Activated CD4-positive, alpha-beta memory T cell treated with anti-CD3 and anti-CD28 coated beads, Interleukin-2, amount 10 ng/mL, durations not matched to agents 7 days and 5 days (primary cell): ENCODE results near the gene CEMIP2. TPM values are rescaled to one million over a fixed set of nuclear protein-coding genes. Genes with fewer than 3 reads are reported as not detected.

Experiments used
- CTCF ChIA-PET: fragments of 350-600 bp; sonication (Branson Sonifier 250); formaldehyde crosslinking; loops from one replicate; lab custom pipeline; 2021; ENCODE audit warnings: antibody characterized with exemption, inconsistent platforms; lab: Charles Lee
- POLR2A ChIA-PET: fragments of 350-600 bp; sonication (Branson Sonifier 250); formaldehyde crosslinking; loops from one replicate; lab custom pipeline; 2021; ENCODE audit warnings: antibody characterized with exemption; lab: Charles Lee
- DNase-seq: peaks from one replicate; pipeline ENCODE4 v3.0.0-alpha.2; 2020
- H3K27ac Mint-ChIP-seq: one replicate; pipeline ENCODE4 v1.8.0; 2021; ENCODE audit warnings: mild to moderate bottlenecking, mixed read lengths
- H3K27me3 Mint-ChIP-seq: one replicate; pipeline ENCODE4 v1.8.0; 2021; ENCODE audit warnings: mixed read lengths
- H3K36me3 Mint-ChIP-seq: one replicate; pipeline ENCODE4 v1.8.0; 2021; ENCODE audit warnings: low read depth, mixed read lengths
- H3K4me1 Mint-ChIP-seq: one replicate; pipeline ENCODE4 v1.8.0; 2021; ENCODE audit warnings: mixed read lengths
- H3K4me3 Mint-ChIP-seq: one replicate; pipeline ENCODE4 v1.8.0; 2021; ENCODE audit warnings: mild to moderate bottlenecking, mixed read lengths
- H3K9me3 Mint-ChIP-seq: one replicate; pipeline ENCODE4 v1.8.0; 2021; ENCODE audit warnings: mixed read lengths
- total RNA-seq, 2 experiments: library from RNA; stranded (reverse); gene quantifications; one replicate each; pipeline ENCODE4 v1.2.3, GENCODE V29; 2021

Gene CEMIP2
- total RNA-seq, 2 experiments from 2014 or later, result 137 to 140 TPM

DNA sequence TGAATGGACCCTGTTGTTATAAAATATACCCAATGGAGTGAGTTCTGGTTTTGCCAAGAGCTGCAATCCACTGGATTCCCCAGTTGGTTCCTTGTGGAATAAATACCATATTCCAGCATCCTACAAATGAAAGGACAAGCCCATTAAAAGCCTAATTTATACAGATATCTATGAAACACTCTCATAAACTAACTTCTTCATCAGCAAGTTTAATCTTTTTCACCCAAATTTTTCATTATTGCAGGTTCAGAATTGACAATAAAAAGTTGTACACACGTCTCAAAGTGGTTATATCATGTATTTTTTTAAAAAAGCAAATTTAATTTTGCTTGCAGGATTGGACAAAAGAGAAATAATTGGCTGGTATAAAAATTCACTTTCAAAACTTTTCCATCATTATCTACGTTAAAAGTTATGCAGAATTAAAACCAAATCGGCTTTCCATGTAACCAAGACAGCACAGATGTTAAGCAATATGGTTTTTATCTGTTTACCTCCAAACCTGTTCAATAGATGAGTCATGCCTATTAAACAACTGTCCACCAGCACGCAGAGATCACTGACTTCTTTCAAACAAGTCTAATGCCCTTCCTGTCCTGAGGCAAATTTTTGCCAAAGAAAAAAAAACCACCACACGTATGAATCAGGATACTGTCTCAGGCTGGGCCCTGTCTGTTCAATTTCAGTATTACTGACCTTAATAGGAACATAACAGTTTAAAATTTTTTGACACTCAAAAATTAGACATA lies 42.5 kb downstream of the CEMIP2 start:
- no peak overlapping the region for H3K4me3 Mint-ChIP-seq
- no peaks in the 10 kb centered on the region for H3K9me3 Mint-ChIP-seq
- no peaks in the 10 kb centered on the region for H3K27me3 Mint-ChIP-seq
- H3K27ac Mint-ChIP-seq, result no peak overlapping the region
- CTCF ChIA-PET, result no interaction called here
- H3K4me1 Mint-ChIP-seq, result peaks cover 6% of the 10 kb centered on the region
- POLR2A ChIA-PET, result interaction anchor here (1.1 kb wide), 1 partner anchor 41 kb away, joined by 3 read pairs; no protein-coding TSS in a partner anchor
- no peak for DNase-seq
- H3K36me3 Mint-ChIP-seq, result peaks cover 78% of the 10 kb centered on the region

DNA sequence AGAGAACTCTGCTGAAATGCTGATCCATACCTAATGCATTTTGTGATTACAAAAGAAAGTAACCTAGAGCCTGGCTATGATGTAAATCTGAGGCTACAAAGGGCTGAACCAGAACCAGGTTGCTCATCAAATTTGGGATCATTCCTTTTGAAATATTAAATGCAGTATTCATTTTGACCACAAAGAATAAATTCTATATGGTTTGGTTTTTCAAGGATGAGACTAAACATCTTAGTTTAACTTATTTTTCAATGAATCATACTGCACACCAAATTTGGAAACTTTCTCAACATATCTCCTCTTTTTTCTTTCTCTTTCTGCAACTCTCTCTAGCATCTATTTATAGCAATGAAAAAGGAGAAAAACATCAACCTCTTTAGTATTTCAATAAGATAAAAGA lies 46.5 kb downstream of the CEMIP2 start:
- Mint-ChIP-seq H3K36me3 (peaks cover 77% of the 10 kb centered on the region), H3K9me3 (no peaks in the 10 kb centered on the region), H3K4me3 (no peak overlapping the region), H3K27me3 (no peaks in the 10 kb centered on the region), H3K4me1 (peaks cover 3% of the 10 kb centered on the region), H3K27ac (no peak overlapping the region)
- CTCF ChIA-PET, result no interaction called here
- DNase-seq, result no peak
- POLR2A ChIA-PET, result no interaction called here

DNA sequence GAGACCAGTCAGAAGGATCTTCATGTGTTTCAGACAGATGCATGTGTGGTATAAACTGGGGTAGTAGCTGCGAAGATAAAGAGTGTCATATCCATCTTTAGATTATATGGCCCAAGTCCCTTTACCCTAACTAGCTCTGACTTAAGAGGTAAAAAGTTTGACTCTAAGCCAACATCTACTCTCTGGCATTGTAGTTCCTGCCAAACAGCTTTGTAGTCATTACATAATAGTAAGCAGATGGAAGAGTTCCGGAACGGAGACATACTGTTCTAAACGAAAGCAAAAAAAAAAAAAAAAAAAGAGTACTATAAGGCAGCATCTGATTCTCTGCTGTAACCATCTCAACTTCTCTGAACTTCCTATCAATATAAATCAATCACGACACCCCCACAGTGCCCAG lies 48.8 kb downstream of the CEMIP2 start:
- H3K27ac Mint-ChIP-seq, result no peak overlapping the region
- no peak for DNase-seq
- H3K4me3 Mint-ChIP-seq, result no peak overlapping the region
- peaks cover 69% of the 10 kb centered on the region for H3K36me3 Mint-ChIP-seq
- ChIA-PET CTCF (interaction anchor here (0.6 to 1.0 kb wide), 3 partner anchors 47 to 116 kb away, joined by 3 to 5 read pairs (median 4); no protein-coding TSS in a partner anchor), POLR2A (interaction anchor here (0.6 to 1.4 kb wide), 3 partner anchors 11 to 35 kb away, joined by 3 read pairs; no protein-coding TSS in a partner anchor)
- no peaks in the 10 kb centered on the region for H3K9me3 Mint-ChIP-seq
- H3K27me3 Mint-ChIP-seq, result no peaks in the 10 kb centered on the region
- H3K4me1 Mint-ChIP-seq, result peaks cover 3% of the 10 kb centered on the region

GRCh38 chr9:71719088-71719487 lies 49.2 kb downstream of the CEMIP2 start:
- Mint-ChIP-seq H3K36me3 (peaks cover 69% of the 10 kb centered on the region), H3K27me3 (no peaks in the 10 kb centered on the region), H3K9me3 (no peaks in the 10 kb centered on the region), H3K27ac (no peak overlapping the region), H3K4me3 (no peak overlapping the region), H3K4me1 (peaks cover 3% of the 10 kb centered on the region)
- ChIA-PET POLR2A (interaction anchor here (0.6 to 1.4 kb wide), 2 partner anchors 10 to 35 kb away, joined by 3 read pairs; no protein-coding TSS in a partner anchor), CTCF (interaction anchor here (0.6 to 6.5 kb wide), 2 partner anchors 90 to 115 kb away, joined by 3 to 56 read pairs; no protein-coding TSS in a partner anchor)
- DNase-seq, result no peak

DNA sequence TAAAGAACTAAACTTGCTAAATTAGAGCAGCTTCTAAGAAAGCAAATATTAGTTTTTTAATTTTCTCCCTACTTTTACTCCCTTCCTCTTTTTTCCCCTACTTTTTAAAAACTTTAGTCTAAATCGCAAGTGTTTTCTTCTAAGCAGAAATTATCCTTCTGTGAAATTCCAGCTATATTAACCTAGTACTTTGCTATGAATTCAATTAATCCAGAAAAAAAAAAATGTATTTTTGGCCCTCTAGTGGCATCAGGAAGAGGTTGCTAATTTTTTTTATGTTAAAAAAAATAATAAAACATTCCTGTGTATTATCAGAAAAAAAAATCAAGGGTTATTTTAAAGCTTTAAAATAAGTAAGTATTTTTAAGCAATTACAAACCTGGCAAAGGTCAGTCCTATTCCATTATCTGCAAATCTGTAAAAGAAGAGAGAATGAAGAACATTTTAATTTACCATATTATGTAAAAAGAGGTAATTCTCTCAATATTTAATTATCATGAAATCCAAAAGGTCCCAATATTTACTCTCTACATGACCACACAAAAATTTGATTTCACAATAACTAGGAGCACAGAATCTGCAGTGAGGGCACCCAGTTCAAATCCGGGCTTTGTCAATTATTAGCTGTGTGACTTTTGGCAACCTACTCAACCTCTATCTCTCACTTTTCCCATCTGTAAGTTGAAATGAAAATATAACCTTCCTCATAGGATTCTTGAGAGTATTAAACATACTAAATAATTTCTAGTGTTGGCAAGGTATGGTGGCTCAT lies 52.0 kb downstream of the CEMIP2 start:
- no peak overlapping the region for H3K4me3 Mint-ChIP-seq
- ChIA-PET CTCF (interaction anchor here (0.8 to 6.5 kb wide), 26 partner anchors 10 to 309 kb away, joined by 3 to 56 read pairs (median 4); partner anchors contain the start of gene CEMIP2), POLR2A (interaction anchor here (1.2 kb wide), 1 partner anchor 9 kb away, joined by 3 read pairs; no protein-coding TSS in a partner anchor)
- H3K4me1 Mint-ChIP-seq, result peaks cover 3% of the 10 kb centered on the region
- no peaks in the 10 kb centered on the region for H3K27me3 Mint-ChIP-seq
- H3K36me3 Mint-ChIP-seq, result peaks cover 75% of the 10 kb centered on the region
- no peaks in the 10 kb centered on the region for H3K9me3 Mint-ChIP-seq
- H3K27ac Mint-ChIP-seq, result no peak overlapping the region
- no peak for DNase-seq

- CTCF ChIA-PET, result no interaction called here
- peaks cover 4% of the 10 kb centered on the region for H3K4me1 Mint-ChIP-seq
- no peak for DNase-seq
- H3K36me3 Mint-ChIP-seq, result peaks cover 66% of the 10 kb centered on the region
- H3K27me3 Mint-ChIP-seq, result no peaks in the 10 kb centered on the region
- H3K27ac Mint-ChIP-seq, result peak overlapping the region; percentile 28
- no peaks in the 10 kb centered on the region for H3K9me3 Mint-ChIP-seq
- POLR2A ChIA-PET, result interaction anchor here (1.4 to 1.5 kb wide), 2 partner anchors 10 to 56 kb away, joined by 3 to 4 read pairs; no protein-coding TSS in a partner anchor
- no peak overlapping the region for H3K4me3 Mint-ChIP-seq
These were observed 57.5 kb downstream of the CEMIP2 start for GRCh38 chr9:71710856-71711255.

- no peak for DNase-seq
- Mint-ChIP-seq H3K27ac (peak overlapping the region; percentile 0), H3K36me3 (peaks cover 70% of the 10 kb centered on the region), H3K4me1 (peaks cover 6% of the 10 kb centered on the region), H3K27me3 (no peaks in the 10 kb centered on the region), H3K4me3 (no peak overlapping the region), H3K9me3 (no peaks in the 10 kb centered on the region)
- POLR2A ChIA-PET, result interaction anchor here (1.2 to 1.4 kb wide), 2 partner anchors 10 to 18 kb away, joined by 3 to 4 read pairs; no protein-coding TSS in a partner anchor
- CTCF ChIA-PET, result interaction anchor here (0.9 kb wide), 1 partner anchor 57 kb away, joined by 3 read pairs; no protein-coding TSS in a partner anchor
These were observed 58.1 kb downstream of the CEMIP2 start for GRCh38 chr9:71710201-71710600.

- no peaks in the 10 kb centered on the region for H3K27me3 Mint-ChIP-seq
- CTCF ChIA-PET, result interaction anchor here (0.9 kb wide), 1 partner anchor 58 kb away, joined by 3 read pairs; no protein-coding TSS in a partner anchor
- H3K9me3 Mint-ChIP-seq, result no peaks in the 10 kb centered on the region
- no peak overlapping the region for H3K4me3 Mint-ChIP-seq
- POLR2A ChIA-PET, result interaction anchor here (1.1 to 1.2 kb wide), 2 partner anchors 10 to 17 kb away, joined by 3 read pairs; no protein-coding TSS in a partner anchor
- H3K27ac Mint-ChIP-seq, result peak overlapping the region; percentile 3
- DNase-seq, result no peak
- H3K36me3 Mint-ChIP-seq, result peaks cover 75% of the 10 kb centered on the region
- H3K4me1 Mint-ChIP-seq, result peaks cover 12% of the 10 kb centered on the region
These were observed 58.9 kb downstream of the CEMIP2 start for GRCh38 chr9:71709384-71709783.

- Mint-ChIP-seq H3K4me1 (peaks cover 21% of the 10 kb centered on the region), H3K36me3 (peaks cover 69% of the 10 kb centered on the region), H3K4me3 (no peak overlapping the region), H3K27me3 (no peaks in the 10 kb centered on the region), H3K27ac (no peak overlapping the region), H3K9me3 (no peaks in the 10 kb centered on the region)
- POLR2A ChIA-PET, result interaction anchor here (1.5 kb wide), 1 partner anchor 60 kb away, joined by 3 read pairs; no protein-coding TSS in a partner anchor
- CTCF ChIA-PET, result interaction anchor here (1.4 to 1.7 kb wide), 2 partner anchors 10 to 78 kb away, joined by 3 to 11 read pairs; no protein-coding TSS in a partner anchor
- DNase-seq, result no peak
These were observed 62.1 kb downstream of the CEMIP2 start for GRCh38 chr9:71706176-71706575.

- Mint-ChIP-seq H3K36me3 (peaks cover 68% of the 10 kb centered on the region), H3K27me3 (no peaks in the 10 kb centered on the region), H3K4me3 (no peak overlapping the region), H3K9me3 (no peaks in the 10 kb centered on the region), H3K4me1 (peaks cover 20% of the 10 kb centered on the region), H3K27ac (no peak overlapping the region)
- ChIA-PET POLR2A (interaction anchor here (1.0 kb wide), 2 partner anchors 65 to 66 kb away, joined by 3 read pairs; no protein-coding TSS in a partner anchor), CTCF (interaction anchor here (1.1 to 1.3 kb wide), 2 partner anchors 11 to 19 kb away, joined by 3 to 5 read pairs; no protein-coding TSS in a partner anchor)
- DNase-seq, result no peak
These were observed 63.5 kb downstream of the CEMIP2 start for GRCh38 chr9:71704796-71705195.

GRCh38 chr9:71703172-71703872 lies 65.0 kb downstream of the CEMIP2 start:
- CTCF ChIA-PET, result interaction anchor here (1.1 to 1.2 kb wide), 2 partner anchors 14 to 18 kb away, joined by 3 read pairs; no protein-coding TSS in a partner anchor
- peaks cover 26% of the 10 kb centered on the region for H3K4me1 Mint-ChIP-seq
- POLR2A ChIA-PET, result interaction anchor here (0.7 to 1.0 kb wide), 2 partner anchors 9 to 17 kb away, joined by 3 to 4 read pairs; no protein-coding TSS in a partner anchor
- H3K27me3 Mint-ChIP-seq, result no peaks in the 10 kb centered on the region
- no peak overlapping the region for H3K4me3 Mint-ChIP-seq
- peaks cover 73% of the 10 kb centered on the region for H3K36me3 Mint-ChIP-seq
- H3K9me3 Mint-ChIP-seq, result no peaks in the 10 kb centered on the region
- DNase-seq, result no peak
- peak overlapping the region; percentile 22 for H3K27ac Mint-ChIP-seq

- Mint-ChIP-seq H3K27me3 (no peaks in the 10 kb centered on the region), H3K36me3 (peaks cover 77% of the 10 kb centered on the region), H3K4me3 (no peak overlapping the region), H3K9me3 (no peaks in the 10 kb centered on the region), H3K4me1 (peaks cover 14% of the 10 kb centered on the region), H3K27ac (peak overlapping the region; percentile 10)
- CTCF ChIA-PET, result interaction anchor here (1.7 kb wide), 1 partner anchor 13 kb away, joined by 3 read pairs; no protein-coding TSS in a partner anchor
- DNase-seq, result no peak
- POLR2A ChIA-PET, result no interaction called here
These were observed 70.4 kb downstream of the CEMIP2 start for GRCh38 chr9:71697882-71698281.
